CD14-positive monocyte (primary cell): ENCODE data around the gene DNAAF1. TPM values are rescaled to one million over a fixed set of nuclear protein-coding genes. Genes with fewer than 3 reads are reported as not detected.

Experiments used
- DNase-seq, 3 donors: peaks; one replicate each; pipeline ENCODE4 v3.0.0-alpha.2; 2011 to 2022
- H2AFZ ChIP-seq: 2 replicates; pipeline ENCODE4 v1.6.0; 2012; ENCODE audit warnings: mild to moderate bottlenecking, low read depth, low read length, inconsistent platforms; ENCODE audit not compliant: insufficient read depth, poor library complexity, severe bottlenecking
- H3K27ac ChIP-seq, 2 donors: 1 replicate in 1 of 2; 2 replicates in 1 of 2; pipeline ENCODE4 v1.5.1; 2012 to 2013; ENCODE audit warnings: low read length in 2 of 2, control low read depth in 1 of 2, inconsistent platforms in 1 of 2, low read depth in 1 of 2, mild to moderate bottlenecking in 1 of 2
- H3K27me3 ChIP-seq, 2 donors: one replicate each; pipeline versions ENCODE4 v1.6.0 to v1.6.1; 2011 to 2013; ENCODE audit warnings: low read length in 2 of 2; ENCODE audit not compliant: control insufficient read depth in 2 of 2, insufficient read depth in 2 of 2
- H3K36me3 ChIP-seq, 2 donors: replicated peaks in 1 of 2; 1 replicate in 1 of 2; 2 replicates in 1 of 2; pipeline versions ENCODE4 v1.5.1 to v1.6.1; 2012 to 2013; ENCODE audit warnings: low read length in 2 of 2, control low read depth in 1 of 2, inconsistent platforms in 1 of 2, mild to moderate bottlenecking in 1 of 2; ENCODE audit not compliant: insufficient read depth in 2 of 2, control insufficient read depth in 1 of 2
- H3K4me1 ChIP-seq, 2 donors: 1 replicate in 1 of 2; 2 replicates in 1 of 2; pipeline versions ENCODE4 v1.5.1 to v1.6.1; 2012 to 2013; ENCODE audit warnings: low read length in 2 of 2, control low read depth in 1 of 2, inconsistent platforms in 1 of 2, mild to moderate bottlenecking in 1 of 2, moderate library complexity in 1 of 2; ENCODE audit not compliant: insufficient read depth in 2 of 2, control insufficient read depth in 1 of 2
- H3K4me2 ChIP-seq: replicated peaks from 2 replicates; pipeline ENCODE3; 2012; ENCODE audit warnings: low read length, moderate library complexity, mild to moderate bottlenecking; ENCODE audit not compliant: poor library complexity, severe bottlenecking; ENCODE audit errors: extremely low read depth
- H3K4me3 ChIP-seq, 3 experiments: fragments of 200-600 bp in 1 of 3; sonication (generic) in 1 of 3; replicated peaks in 1 of 3; 1 replicate in 2 of 3; 2 replicates in 1 of 3; pipeline ENCODE4 v1.5.1; 2011 to 2013; ENCODE audit warnings: low read length in 3 of 3, mild to moderate bottlenecking in 3 of 3, control low read depth in 2 of 3, low read depth in 2 of 3, inconsistent platforms in 1 of 3, moderate library complexity in 1 of 3
- H3K79me2 ChIP-seq: 2 replicates; pipeline ENCODE4 v1.6.0; 2012; ENCODE audit warnings: mild to moderate bottlenecking, control low read depth, inconsistent platforms, low read length, moderate library complexity; ENCODE audit not compliant: insufficient read depth
- H3K9ac ChIP-seq: 2 replicates; pipeline ENCODE4 v1.6.0; 2017; ENCODE audit warnings: low read length, mild to moderate bottlenecking; ENCODE audit not compliant: insufficient read depth, poor library complexity, severe bottlenecking
- H3K9me3 ChIP-seq, 2 donors: replicated peaks in 1 of 2; 1 replicate in 1 of 2; 2 replicates in 1 of 2; pipeline versions ENCODE4 v1.5.1 to v1.6.1; 2012 to 2013; ENCODE audit warnings: low read length in 2 of 2, control low read depth in 1 of 2; ENCODE audit not compliant: control insufficient read depth in 1 of 2, insufficient read depth in 1 of 2
- H4K20me1 ChIP-seq: 2 replicates; pipeline ENCODE4 v1.6.0; 2012; ENCODE audit warnings: mild to moderate bottlenecking, low read length, control low read depth, moderate library complexity; ENCODE audit not compliant: insufficient read depth
- H3K27ac Mint-ChIP-seq, 7 donors: one replicate each; pipeline ENCODE4 v1.8.0; 2020; ENCODE audit warnings: mild to moderate bottlenecking in 7 of 7, mixed read lengths in 7 of 7, moderate library complexity in 6 of 7, inconsistent platforms in 2 of 7
- H3K27me3 Mint-ChIP-seq, 3 donors: one replicate each; pipeline ENCODE4 v1.8.0; 2021 to 2022; ENCODE audit warnings: low read depth in 3 of 3, mild to moderate bottlenecking in 3 of 3, mixed read lengths in 3 of 3, moderate library complexity in 3 of 3, inconsistent platforms in 1 of 3
- H3K36me3 Mint-ChIP-seq, 2 donors: one replicate each; pipeline ENCODE4 v1.8.0; 2020; ENCODE audit warnings: mixed read lengths in 2 of 2, inconsistent platforms in 1 of 2, mild to moderate bottlenecking in 1 of 2
- H3K4me1 Mint-ChIP-seq: one replicate; pipeline ENCODE4 v1.8.0; 2020; ENCODE audit warnings: mild to moderate bottlenecking, mixed read lengths
- H3K4me3 Mint-ChIP-seq, 2 donors: one replicate each; pipeline ENCODE4 v1.8.0; 2020; ENCODE audit warnings: mild to moderate bottlenecking in 2 of 2, mixed read lengths in 2 of 2, moderate library complexity in 1 of 2
- H3K9me3 Mint-ChIP-seq, 7 donors: one replicate each; pipeline ENCODE4 v1.8.0; 2020 to 2022; ENCODE audit warnings: mixed read lengths in 7 of 7, mild to moderate bottlenecking in 6 of 7, moderate library complexity in 6 of 7, inconsistent platforms in 2 of 7
- CTCF ChIP-seq: fragments of 200-600 bp; IDR thresholded peaks from one replicate; pipeline ENCODE4 v1.8.0; 2022; ENCODE audit warnings: antibody characterized with exemption, mild to moderate bottlenecking
- WGBS: methylation state at CpG from one replicate; pipeline ENCODE4 v1.1.5; 2013; ENCODE audit warnings: missing lambda C conversion rate; ENCODE audit not compliant: insufficient coverage; 5-methylcytosine and 5-hydroxymethylcytosine counted together
- intact Hi-C, 2 donors: fragments of 100-400 bp; cut with micrococcal nuclease; formaldehyde crosslinking; loops; one replicate each; pipeline versions ENCODE4 v1.15.0 to v1.15.1; 2023
- polyA plus RNA-seq, 3 donors: library from polyadenylated mRNA; depleted of rRNA in 1 of 3; unstranded in 2 of 3; stranded (reverse) in 1 of 3; fragments of 300-500 nt in 2 of 3; fragments of >200 nt in 1 of 3; fragmentation: Illumina TruSeq in 2 of 3; gene quantifications; 1 replicate in 2 of 3; 2 replicates in 1 of 3; pipeline ENCODE4 v1.2.3, GENCODE V29; 2012 to 2021

Gene DNAAF1
- polyA plus RNA-seq, 3 donors = 0.23 to 14.6 TPM; not detected in 1

GRCh38 chr16:84136331-84137125, 8.6 kb upstream of the DNAAF1 start:
- DNase-seq = no peak
- Histone ChIP-seq H3K4me3 (no peak overlapping the region), H3K36me3 (peaks cover 0 to 6% of the 10 kb centered on the region in 2 donors), H3K79me2 (peaks cover 23% of the 10 kb centered on the region), H3K27ac (no peak overlapping the region), H3K9me3 (no peaks in the 10 kb centered on the region), H4K20me1 (peaks cover 5% of the 10 kb centered on the region), H3K4me2 (no peak overlapping the region), H3K4me1 (no peaks in the 10 kb centered on the region), H3K9ac (no peak overlapping the region), H3K27me3 (no peaks in the 10 kb centered on the region), H2AFZ (no peak overlapping the region)
- Mint-ChIP-seq H3K36me3 (peaks cover 14 to 22% of the 10 kb centered on the region in 2 donors), H3K27ac (peak overlapping the region in 1 of 7 donors; percentile 59), H3K9me3 (peaks cover 0 to 2% (median 0%) of the 10 kb centered on the region in 7 donors), H3K4me3 (no peak overlapping the region), H3K4me1 (peaks cover 4% of the 10 kb centered on the region), H3K27me3 (peaks cover 0 to 2% (median 0%) of the 10 kb centered on the region in 3 donors)
- intact Hi-C loops = no loop called here
- WGBS = 91% methylated on average over 5 of the region's 11 CpGs
- no peak for TF ChIP-seq CTCF

DNA sequence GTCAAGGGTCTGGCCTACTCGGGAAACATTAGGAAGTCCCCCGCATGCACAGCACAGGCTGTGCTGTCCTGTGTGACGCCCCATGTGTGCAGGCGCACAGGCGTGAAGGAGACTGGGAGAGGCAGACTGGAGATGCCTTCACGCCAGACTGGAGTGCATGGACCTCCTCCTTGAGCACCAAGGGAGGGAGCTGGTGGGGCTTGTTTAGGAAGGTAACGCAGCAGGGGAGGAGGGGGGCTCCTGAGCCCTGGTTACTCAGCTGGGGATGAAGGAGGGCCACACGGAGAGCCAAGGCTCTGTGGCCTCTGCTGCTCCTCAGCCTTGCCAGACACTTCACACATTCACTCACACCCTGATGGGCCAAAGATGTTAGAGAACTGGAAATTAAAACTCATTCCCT, 7.8 kb upstream of the DNAAF1 start:
- Histone ChIP-seq H3K4me3 (no peak overlapping the region), H3K79me2 (peaks cover 27% of the 10 kb centered on the region)

More for the DNA sequence above, 7.8 kb upstream of the DNAAF1 start:
- no peak for TF ChIP-seq CTCF
- peaks cover 14 to 20% of the 10 kb centered on the region in 2 donors for H3K36me3 Mint-ChIP-seq
- Histone ChIP-seq H3K9me3 (no peaks in the 10 kb centered on the region), H3K36me3 (peaks cover 0 to 5% of the 10 kb centered on the region in 2 donors), H4K20me1 (peaks cover 5% of the 10 kb centered on the region), H3K4me2 (no peak overlapping the region), H3K27me3 (no peaks in the 10 kb centered on the region), H2AFZ (no peak overlapping the region), H3K9ac (no peak overlapping the region), H3K4me1 (no peaks in the 10 kb centered on the region), H3K27ac (no peak overlapping the region)
- peaks cover 0 to 2% (median 0%) of the 10 kb centered on the region in 3 donors for H3K27me3 Mint-ChIP-seq
- intact Hi-C loops = no loop called here
- peaks cover 0 to 2% (median 0%) of the 10 kb centered on the region in 7 donors for H3K9me3 Mint-ChIP-seq
- DNase-seq = no peak
- peaks cover 4% of the 10 kb centered on the region for H3K4me1 Mint-ChIP-seq
- 100% methylated on average over 6 of the region's 8 CpGs for WGBS
- H3K27ac Mint-ChIP-seq = peak overlapping the region in 1 of 7 donors; percentile 32
- H3K4me3 Mint-ChIP-seq = no peak overlapping the region
